Liver (tissue), 9 donors: ENCODE measurements around the gene FOXO6. TPM values are rescaled to one million over a fixed set of nuclear protein-coding genes. Genes with fewer than 3 reads are reported as not detected.

Experiments used
- DNase-seq: peaks from one replicate; pipeline ENCODE4 v3.0.0-alpha.2; 2017; ENCODE audit warnings: low spot score
- H3K27ac ChIP-seq, 2 donors: one replicate each; pipeline ENCODE4 v1.7.0; 2013; ENCODE audit warnings: inconsistent platforms in 2 of 2, low read length in 2 of 2, control low read depth in 1 of 2, low read depth in 1 of 2, mild to moderate bottlenecking in 1 of 2
- H3K27me3 ChIP-seq, 4 donors: one replicate each; pipeline versions ENCODE4 v1.6.1 to v1.7.0; 2013; ENCODE audit warnings: low read length in 3 of 4, inconsistent platforms in 1 of 4, mild to moderate bottlenecking in 1 of 4, moderate library complexity in 1 of 4; ENCODE audit not compliant: control insufficient read depth in 4 of 4, insufficient read depth in 4 of 4
- H3K36me3 ChIP-seq, 4 donors: one replicate each; pipeline versions ENCODE4 v1.6.1 to v1.7.0; 2013; ENCODE audit warnings: low read length in 3 of 4, mild to moderate bottlenecking in 3 of 4, low read depth in 1 of 4, moderate library complexity in 1 of 4; ENCODE audit not compliant: control insufficient read depth in 4 of 4, insufficient read depth in 3 of 4
- H3K4me1 ChIP-seq, 4 donors: one replicate each; pipeline versions ENCODE4 v1.6.1 to v1.7.0; 2013; ENCODE audit warnings: low read length in 3 of 4, mild to moderate bottlenecking in 3 of 4, moderate library complexity in 1 of 4; ENCODE audit not compliant: control insufficient read depth in 4 of 4, insufficient read depth in 4 of 4
- H3K4me3 ChIP-seq, 3 donors: one replicate each; pipeline versions ENCODE4 v1.6.1 to v1.7.0; 2013; ENCODE audit warnings: low read length in 3 of 3, control low read depth in 1 of 3, low read depth in 1 of 3, mild to moderate bottlenecking in 1 of 3
- H3K9ac ChIP-seq, 2 donors: one replicate each; pipeline ENCODE4 v1.7.0; 2013; ENCODE audit warnings: low read length in 2 of 2, mild to moderate bottlenecking in 2 of 2, moderate library complexity in 2 of 2, control low read depth in 1 of 2, low read depth in 1 of 2
- H3K9me3 ChIP-seq, 4 donors: one replicate each; pipeline versions ENCODE4 v1.6.1 to v1.7.0; 2013; ENCODE audit warnings: low read length in 3 of 4; ENCODE audit not compliant: control insufficient read depth in 4 of 4
- ATF3 ChIP-seq: IDR thresholded peaks from 2 replicates; pipeline ENCODE4 v1.6.1; 2016; ENCODE audit warnings: antibody characterized with exemption
- CTCF ChIP-seq: fragments of 150-350 bp; IDR thresholded peaks from 2 replicates; pipeline ENCODE4 v1.5.1; 2017; ENCODE audit warnings: improper control_type of control experiment, low read depth, low read length; ENCODE audit not compliant: missing input control
- EGR1 ChIP-seq, 2 donors: IDR thresholded peaks; 2 replicates each; pipeline ENCODE4 v1.6.1; 2016 to 2018; ENCODE audit warnings: antibody characterized with exemption in 2 of 2, low read depth in 2 of 2
- FOXA1 ChIP-seq: IDR thresholded peaks from 2 replicates; pipeline ENCODE4 v1.6.1; 2016; ENCODE audit warnings: antibody characterized with exemption
- GABPA ChIP-seq, 2 donors: IDR thresholded peaks in 1 of 2; conservative IDR thresholded peaks in 1 of 2; 2 replicates each; pipeline ENCODE4 v1.6.1; 2016; ENCODE audit warnings: antibody characterized with exemption in 2 of 2, mild to moderate bottlenecking in 1 of 2, moderate library complexity in 1 of 2
- HNF4A ChIP-seq, 2 donors: conservative IDR thresholded peaks; 2 replicates each; pipeline ENCODE4 v1.6.1; 2016; ENCODE audit warnings: antibody characterized with exemption in 2 of 2, mild to moderate bottlenecking in 2 of 2
- HNF4G ChIP-seq: IDR thresholded peaks from 2 replicates; pipeline ENCODE4 v1.6.1; 2016; ENCODE audit warnings: antibody characterized with exemption
- JUND ChIP-seq, 2 donors: IDR thresholded peaks; 2 replicates each; pipeline ENCODE4 v1.6.1; 2016; ENCODE audit warnings: antibody characterized with exemption in 2 of 2
- MAX ChIP-seq: IDR thresholded peaks from 2 replicates; pipeline ENCODE4 v1.6.1; 2016; ENCODE audit warnings: antibody characterized with exemption
- NR2F2 ChIP-seq: IDR thresholded peaks from 2 replicates; pipeline ENCODE4 v1.6.1; 2016; ENCODE audit warnings: antibody characterized with exemption
- RAD21 ChIP-seq, 2 donors: IDR thresholded peaks; 2 replicates each; pipeline ENCODE4 v1.6.1; 2016; ENCODE audit warnings: antibody characterized with exemption in 2 of 2, mild to moderate bottlenecking in 2 of 2
- REST ChIP-seq: IDR thresholded peaks from 2 replicates; pipeline ENCODE4 v1.6.1; 2016; ENCODE audit warnings: antibody characterized with exemption, mild to moderate bottlenecking
- RXRA ChIP-seq, 2 donors: IDR thresholded peaks; 2 replicates each; pipeline ENCODE4 v1.6.1; 2017 to 2018; ENCODE audit warnings: antibody characterized with exemption in 2 of 2, mild to moderate bottlenecking in 1 of 2
- SP1 ChIP-seq: IDR thresholded peaks from 2 replicates; pipeline ENCODE4 v1.6.1; 2018; ENCODE audit warnings: antibody characterized with exemption, mild to moderate bottlenecking
- TAF1 ChIP-seq: conservative IDR thresholded peaks from 2 replicates; pipeline ENCODE4 v1.6.1; 2016; ENCODE audit warnings: antibody characterized with exemption, mild to moderate bottlenecking
- YY1 ChIP-seq: IDR thresholded peaks from 2 replicates; pipeline ENCODE4 v1.6.1; 2016; ENCODE audit warnings: antibody characterized with exemption, mild to moderate bottlenecking
- ZBTB33 ChIP-seq: IDR thresholded peaks from 2 replicates; pipeline ENCODE4 v1.6.1; 2016; ENCODE audit warnings: antibody characterized with exemption
- WGBS: extraction: QIAGEN DNeasy Blood & Tissue Kit; methylation state at CpG from one replicate; pipeline ENCODE4 v1.1.7; 2013; 5-methylcytosine and 5-hydroxymethylcytosine counted together
- polyA plus RNA-seq, 2 donors: library from polyadenylated mRNA; stranded (reverse) in 1 of 2; unstranded in 1 of 2; fragments of 200-250 nt in 1 of 2; fragments of >200 nt in 1 of 2; fragmentation: Nextera tagmentation in 1 of 2; extraction: Ambion mirVana in 1 of 2; gene quantifications; one replicate each; pipeline versions ENCODE4 v1.2.1 to v1.2.3, GENCODE V29; 2013 to 2015
- total RNA-seq, 2 donors: library from RNA; depleted of rRNA; stranded (reverse); fragments of >200 nt; gene quantifications; one replicate each; pipeline ENCODE4 v1.2.3, GENCODE V29; 2014
- donor health status: healthy.
- donor health status: healthy.
- donor health status: healthy.
- donor health status: healthy.
- donor health status: healthy.

FOXO6 gene
- total and polyA plus RNA-seq, 4 donors = 0.02 to 0.09 (median 0.08) TPM; not detected in 1

- Histone ChIP-seq H3K27me3 (no peaks in the 10 kb centered on the region), H3K9ac (no peak overlapping the region), H3K36me3 (no peaks in the 10 kb centered on the region), H3K27ac (no peak overlapping the region), H3K4me1 (no peaks in the 10 kb centered on the region), H3K4me3 (no peak overlapping the region), H3K9me3 (no peaks in the 10 kb centered on the region)
- no peak for TF ChIP-seq TAF1
- no peak for TF ChIP-seq NR2F2
- no peak for TF ChIP-seq ZBTB33
- TF ChIP-seq JUND (IDR thresholded peaks at IDR 0.05) = no peak
- no peak for TF ChIP-seq RAD21 (IDR thresholded peaks at IDR 0.05)
- no peak for TF ChIP-seq YY1
- TF ChIP-seq MAX = no peak
- TF ChIP-seq SP1 = no peak
- TF ChIP-seq HNF4G = no peak
- TF ChIP-seq EGR1 (IDR thresholded peaks at IDR 0.05; ENCODE audit: low read depth in 2 of 2) = no peak
- no peak for TF ChIP-seq CTCF
- TF ChIP-seq GABPA (IDR thresholded peaks at IDR 0.05 in 1 of 2, conservative IDR thresholded peaks at IDR 0.05 in 1 of 2) = no peak
- TF ChIP-seq FOXA1 = no peak
- TF ChIP-seq HNF4A (conservative IDR thresholded peaks at IDR 0.05) = no peak
- WGBS = 88% methylated on average over 1 of the region's 1 CpG
- DNase-seq = no peak
These were observed 43.1 kb upstream of the FOXO6 start for GRCh38 chr1:41318135-41318534.

- Histone ChIP-seq H3K4me1 (no peaks in the 10 kb centered on the region), H3K9me3 (no peaks in the 10 kb centered on the region), H3K9ac (no peak overlapping the region), H3K27ac (no peak overlapping the region), H3K27me3 (no peaks in the 10 kb centered on the region), H3K4me3 (no peak overlapping the region), H3K36me3 (no peaks in the 10 kb centered on the region)
- 92% methylated on average over 2 of the region's 2 CpGs for WGBS
- TF ChIP-seq ZBTB33 (no peak), JUND (IDR thresholded peaks at IDR 0.05) (no peak), GABPA (IDR thresholded peaks at IDR 0.05 in 1 of 2, conservative IDR thresholded peaks at IDR 0.05 in 1 of 2) (no peak), HNF4G (no peak), HNF4A (conservative IDR thresholded peaks at IDR 0.05) (no peak), EGR1 (IDR thresholded peaks at IDR 0.05; ENCODE audit: low read depth in 2 of 2) (no peak), RXRA (IDR thresholded peaks at IDR 0.05) (no peak), MAX (no peak), CTCF (no peak), ATF3 (no peak), REST (no peak), TAF1 (no peak), FOXA1 (no peak), RAD21 (IDR thresholded peaks at IDR 0.05) (no peak)
- no peak for DNase-seq
These were observed 42.0 kb upstream of the FOXO6 start for GRCh38 chr1:41319106-41319755.
